CD8-positive, alpha-beta memory T cell (primary cell): ENCODE measurements around the gene YOD1. TPM values are rescaled to one million over a fixed set of nuclear protein-coding genes. Genes with fewer than 3 reads are reported as not detected.

ENCODE experiments used
- CTCF ChIA-PET: fragments of 350-600 bp; sonication (Branson Sonifier 250); formaldehyde crosslinking; loops from one replicate; lab custom pipeline; 2021; ENCODE audit warnings: antibody characterized with exemption; lab: Charles Lee
- POLR2A ChIA-PET: fragments of 350-600 bp; sonication (Branson Sonifier 250); formaldehyde crosslinking; loops from one replicate; lab custom pipeline; 2021; ENCODE audit warnings: antibody characterized with exemption; lab: Charles Lee
- DNase-seq, 5 donors: peaks; one replicate each; pipeline versions ENCODE4 v3.0.0 to v3.0.0-alpha.2; 2020 to 2022; ENCODE audit warnings: mixed read lengths in 1 of 5
- H3K27ac ChIP-seq: one replicate; pipeline ENCODE4 v1.7.0; 2013; ENCODE audit warnings: low read depth, mild to moderate bottlenecking, low read length, moderate library complexity
- H3K27me3 ChIP-seq: 2 replicates; pipeline ENCODE4 v1.7.0; 2013; ENCODE audit warnings: low read length, mild to moderate bottlenecking; ENCODE audit not compliant: insufficient read depth, poor library complexity, severe bottlenecking
- H3K36me3 ChIP-seq: 2 replicates; pipeline ENCODE4 v1.7.0; 2013; ENCODE audit warnings: mild to moderate bottlenecking, low read length, moderate library complexity; ENCODE audit not compliant: insufficient read depth
- H3K4me1 ChIP-seq: 2 replicates; pipeline ENCODE4 v1.7.0; 2013; ENCODE audit warnings: mild to moderate bottlenecking, low read length, moderate library complexity; ENCODE audit not compliant: insufficient read depth
- H3K4me3 ChIP-seq: 2 replicates; pipeline ENCODE4 v1.7.0; 2013; ENCODE audit warnings: mild to moderate bottlenecking, low read length
- H3K9me3 ChIP-seq: 2 replicates; pipeline ENCODE4 v1.7.0; 2013; ENCODE audit warnings: mild to moderate bottlenecking, low read length
- H3K27ac Mint-ChIP-seq, 8 donors: one replicate each; pipeline ENCODE4 v1.8.0; 2020 to 2021; ENCODE audit warnings: mixed read lengths in 8 of 8, mild to moderate bottlenecking in 6 of 8, inconsistent platforms in 3 of 8, moderate library complexity in 3 of 8
- H3K27me3 Mint-ChIP-seq, 2 donors: one replicate each; pipeline ENCODE4 v1.8.0; 2020 to 2021; ENCODE audit warnings: mixed read lengths in 2 of 2, mild to moderate bottlenecking in 1 of 2, moderate library complexity in 1 of 2
- H3K36me3 Mint-ChIP-seq, 3 donors: one replicate each; pipeline ENCODE4 v1.8.0; 2020 to 2021; ENCODE audit warnings: mixed read lengths in 3 of 3, inconsistent platforms in 1 of 3, mild to moderate bottlenecking in 1 of 3
- H3K4me1 Mint-ChIP-seq, 3 donors: one replicate each; pipeline ENCODE4 v1.8.0; 2020 to 2021; ENCODE audit warnings: mixed read lengths in 3 of 3, inconsistent platforms in 1 of 3, mild to moderate bottlenecking in 1 of 3
- H3K4me3 Mint-ChIP-seq, 7 donors: one replicate each; pipeline ENCODE4 v1.8.0; 2020 to 2021; ENCODE audit warnings: mixed read lengths in 7 of 7, mild to moderate bottlenecking in 6 of 7, moderate library complexity in 4 of 7, inconsistent platforms in 2 of 7
- H3K9me3 Mint-ChIP-seq, 5 donors: one replicate each; pipeline ENCODE4 v1.8.0; 2020 to 2022; ENCODE audit warnings: mixed read lengths in 5 of 5, mild to moderate bottlenecking in 3 of 5, moderate library complexity in 2 of 5, inconsistent platforms in 1 of 5
- polyA plus RNA-seq: library from polyadenylated mRNA; unstranded; fragments of 300-500 nt; fragmentation: Illumina TruSeq; gene quantifications from one replicate; pipeline ENCODE4 v1.2.3, GENCODE V29; 2021
- total RNA-seq, 2 experiments: library from RNA; stranded (reverse); gene quantifications; one replicate each; pipeline ENCODE4 v1.2.3, GENCODE V29; 2021

YOD1 gene
- total and polyA plus RNA-seq, 3 experiments from 2014 or later = 0.98 to 10.6 (median 10.3) TPM

- Mint-ChIP-seq H3K36me3 (peaks cover 0 to 4% (median 0%) of the 10 kb centered on the region in 3 donors), H3K27me3 (peaks cover 6 to 32% of the 10 kb centered on the region in 2 donors), H3K4me3 (no peak overlapping the region), H3K4me1 (peaks cover 0 to 1% (median 0%) of the 10 kb centered on the region in 3 donors), H3K9me3 (no peaks in the 10 kb centered on the region), H3K27ac (peak overlapping the region in 1 of 8 donors; percentile 45)
- POLR2A ChIA-PET = no interaction called here
- no peak overlapping the region for H3K4me3 ChIP-seq
- no peak overlapping the region for H3K27ac ChIP-seq
- no peaks in the 10 kb centered on the region for H3K9me3 ChIP-seq
- no peaks in the 10 kb centered on the region for H3K4me1 ChIP-seq
- peak; percentile 18 to 73 (median 57) for DNase-seq
- no peaks in the 10 kb centered on the region for H3K27me3 ChIP-seq
- no peaks in the 10 kb centered on the region for H3K36me3 ChIP-seq
- CTCF ChIA-PET = interaction anchor here (1.0 to 4.6 kb wide), 6 partner anchors 17 to 328 kb away, joined by 3 to 21 read pairs (median 8); partner anchors contain the start of genes PFKFB2 and YOD1
These were observed 26.7 kb upstream of the YOD1 start for GRCh38 chr1:207077470-207078377.

DNA sequence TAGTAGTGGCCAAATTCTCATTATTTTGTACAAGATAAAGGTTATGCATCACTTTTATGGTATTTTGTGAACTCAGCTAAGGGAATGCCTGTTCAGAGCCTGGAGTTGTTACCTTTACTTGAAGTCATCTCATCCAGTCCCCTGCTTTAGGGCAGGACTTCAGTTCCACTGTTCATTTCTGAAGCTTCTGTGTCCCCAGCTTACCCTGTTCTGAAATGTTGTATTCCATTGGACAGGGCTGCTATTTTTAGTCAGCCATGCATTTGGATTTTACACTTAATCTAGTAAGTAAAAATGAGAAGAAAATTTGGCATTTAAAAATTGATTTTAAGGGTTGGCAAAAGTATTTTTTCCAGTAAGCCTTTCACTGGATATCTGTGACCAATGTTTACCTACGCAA is 26.0 kb upstream of the YOD1 start:
- ChIA-PET POLR2A (no interaction called here), CTCF (interaction anchor here (0.6 to 4.6 kb wide), 3 partner anchors 16 to 444 kb away, joined by 3 to 21 read pairs (median 9); partner anchors contain the start of gene YOD1)
- Mint-ChIP-seq H3K9me3 (no peaks in the 10 kb centered on the region), H3K36me3 (peaks cover 0 to 6% (median 0%) of the 10 kb centered on the region in 3 donors), H3K27me3 (peaks cover 3 to 25% of the 10 kb centered on the region in 2 donors), H3K4me3 (no peak overlapping the region), H3K27ac (no peak overlapping the region), H3K4me1 (peaks cover under 1 to 3% (median under 1%) of the 10 kb centered on the region in 3 donors)
- no peaks in the 10 kb centered on the region for H3K27me3 ChIP-seq
- peaks cover 2% of the 10 kb centered on the region for H3K4me1 ChIP-seq
- DNase-seq = no peak
- H3K9me3 ChIP-seq = no peaks in the 10 kb centered on the region
- H3K27ac ChIP-seq = no peak overlapping the region
- H3K4me3 ChIP-seq = no peak overlapping the region
- no peaks in the 10 kb centered on the region for H3K36me3 ChIP-seq

DNA sequence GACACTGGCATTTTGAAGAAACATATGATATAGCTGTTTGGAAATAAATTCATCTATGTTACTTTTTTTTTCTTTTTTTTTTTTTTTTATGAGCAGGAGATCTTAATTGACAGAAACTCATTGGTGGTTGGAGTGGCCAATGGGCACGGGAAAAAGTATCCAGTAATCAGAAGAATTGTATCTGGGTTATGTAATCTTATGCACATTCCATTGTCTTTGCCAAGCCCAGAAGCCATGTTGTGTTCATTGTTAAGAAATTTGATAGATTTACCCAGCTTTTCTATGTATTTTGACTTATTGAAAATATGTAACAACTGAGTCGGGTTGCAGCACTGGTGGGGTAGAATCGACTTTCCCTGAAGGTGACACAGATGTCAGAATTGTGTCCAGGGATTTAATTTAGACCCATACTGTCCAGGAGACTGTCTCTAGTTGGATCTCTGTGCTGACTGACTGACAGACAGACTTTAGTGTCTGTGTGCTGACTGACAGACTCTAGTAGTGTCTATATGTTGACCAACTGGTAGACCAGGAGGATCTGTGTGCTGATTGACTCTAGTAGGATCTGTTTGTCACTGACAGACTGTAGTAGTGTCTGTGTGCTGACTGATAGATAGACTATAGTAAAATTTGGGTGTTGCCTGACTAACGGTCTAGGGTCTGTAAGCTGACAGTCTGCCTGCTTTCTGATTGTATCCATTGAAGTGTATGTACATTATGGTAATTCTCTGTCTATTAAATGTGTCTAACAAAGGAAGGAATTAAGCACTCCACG is 25.4 kb upstream of the YOD1 start:
- Histone ChIP-seq H3K9me3 (no peaks in the 10 kb centered on the region), H3K4me3 (no peak overlapping the region), H3K4me1 (peaks cover 8% of the 10 kb centered on the region), H3K36me3 (no peaks in the 10 kb centered on the region), H3K27ac (no peak overlapping the region), H3K27me3 (no peaks in the 10 kb centered on the region)
- ChIA-PET CTCF (interaction anchor here (0.6 to 4.6 kb wide), 7 partner anchors 8 to 1047 kb away, joined by 3 to 21 read pairs (median 3); partner anchors contain the start of gene YOD1), POLR2A (no interaction called here)
- no peak overlapping the region for H3K4me3 Mint-ChIP-seq
- H3K9me3 Mint-ChIP-seq = no peaks in the 10 kb centered on the region
- peaks cover 0 to 6% (median 0%) of the 10 kb centered on the region in 3 donors for H3K36me3 Mint-ChIP-seq
- peaks cover 5 to 7% (median 6%) of the 10 kb centered on the region in 3 donors for H3K4me1 Mint-ChIP-seq
- no peak overlapping the region for H3K27ac Mint-ChIP-seq
- H3K27me3 Mint-ChIP-seq = peaks cover 2 to 21% of the 10 kb centered on the region in 2 donors
- no peak for DNase-seq

GRCh38 chr1:207073906-207074820 is 23.2 kb upstream of the YOD1 start:
- Mint-ChIP-seq H3K27me3 (peaks cover 2 to 15% of the 10 kb centered on the region in 2 donors), H3K9me3 (no peaks in the 10 kb centered on the region), H3K27ac (no peak overlapping the region), H3K4me1 (peaks cover 20 to 27% (median 27%) of the 10 kb centered on the region in 3 donors), H3K36me3 (peaks cover 0 to 6% (median 0%) of the 10 kb centered on the region in 3 donors), H3K4me3 (no peak overlapping the region)
- ChIA-PET POLR2A (no interaction called here), CTCF (interaction anchor here (1.1 to 4.6 kb wide), 5 partner anchors 10 to 331 kb away, joined by 3 to 21 read pairs (median 3); partner anchors contain the start of gene YOD1)
- DNase-seq = no peak
- no peak overlapping the region for H3K4me3 ChIP-seq
- H3K36me3 ChIP-seq = no peaks in the 10 kb centered on the region
- H3K27ac ChIP-seq = no peak overlapping the region
- H3K27me3 ChIP-seq = no peaks in the 10 kb centered on the region
- no peaks in the 10 kb centered on the region for H3K9me3 ChIP-seq
- peaks cover 30% of the 10 kb centered on the region for H3K4me1 ChIP-seq

DNA sequence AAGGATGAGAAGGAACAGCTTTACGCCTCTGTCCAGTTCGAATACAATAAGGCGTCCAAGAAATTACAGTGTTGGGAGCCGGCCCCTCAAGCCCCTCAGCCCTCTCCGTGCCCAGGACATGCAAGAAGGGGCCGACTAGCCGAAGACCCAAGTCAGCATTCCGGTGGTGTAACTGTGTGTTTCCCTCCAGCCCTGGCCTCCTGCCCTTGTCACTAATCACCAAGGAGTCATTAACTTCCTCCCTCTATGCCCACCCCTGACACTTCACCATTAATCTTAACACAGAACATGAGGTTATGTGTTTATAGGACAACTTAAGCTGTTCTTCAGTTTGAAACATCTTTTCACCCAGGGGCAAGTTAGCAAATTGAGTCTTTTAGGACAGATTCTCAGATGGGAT is 21.2 kb upstream of the YOD1 start:
- no peaks in the 10 kb centered on the region for H3K36me3 ChIP-seq
- no peak overlapping the region for H3K27ac ChIP-seq
- no peaks in the 10 kb centered on the region for H3K9me3 ChIP-seq
- POLR2A ChIA-PET = interaction anchor here (0.7 kb wide), 1 partner anchor 19 kb away, joined by 3 read pairs; the partner anchor contains the start of gene PFKFB2
- H3K4me1 ChIP-seq = peaks cover 31% of the 10 kb centered on the region
- Mint-ChIP-seq H3K27me3 (peaks cover 0 to 10% of the 10 kb centered on the region in 2 donors), H3K4me3 (no peak overlapping the region), H3K27ac (no peak overlapping the region), H3K36me3 (peaks cover 2 to 9% (median 3%) of the 10 kb centered on the region in 3 donors), H3K4me1 (peaks cover 23 to 30% (median 29%) of the 10 kb centered on the region in 3 donors), H3K9me3 (no peaks in the 10 kb centered on the region)
- no peaks in the 10 kb centered on the region for H3K27me3 ChIP-seq
- no peak for DNase-seq
- CTCF ChIA-PET = interaction anchor here (1.0 to 1.8 kb wide), 2 partner anchors 8 to 16 kb away, joined by 3 to 6 read pairs; no protein-coding TSS in a partner anchor
- no peak overlapping the region for H3K4me3 ChIP-seq

DNA sequence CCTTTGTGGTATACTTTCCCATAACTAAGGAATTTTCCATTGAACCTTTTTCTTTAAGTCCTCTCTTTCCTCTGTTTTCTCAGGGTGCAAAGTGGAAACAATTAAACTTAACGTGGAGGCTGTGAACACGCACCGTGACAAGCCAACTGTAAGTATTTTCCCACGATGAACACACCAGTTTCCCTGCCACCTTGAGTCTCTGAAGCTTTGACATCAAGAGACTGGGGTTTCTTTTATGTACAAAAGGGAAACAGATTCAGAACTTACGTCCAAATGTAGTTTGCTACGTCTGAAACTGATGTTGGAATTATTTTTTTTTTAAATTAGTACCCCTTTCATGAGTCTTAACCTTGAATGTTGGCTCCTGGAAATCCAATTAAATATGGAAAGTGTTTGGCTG is 20.4 kb upstream of the YOD1 start:
- H3K9me3 Mint-ChIP-seq = no peaks in the 10 kb centered on the region
- no peaks in the 10 kb centered on the region for H3K9me3 ChIP-seq
- H3K4me1 ChIP-seq = peaks cover 31% of the 10 kb centered on the region
- H3K27me3 ChIP-seq = no peaks in the 10 kb centered on the region
- H3K4me3 ChIP-seq = no peak overlapping the region
- H3K4me3 Mint-ChIP-seq = peak overlapping the region in 2 of 7 donors; percentile 22 to 51
- peaks cover 23 to 30% (median 29%) of the 10 kb centered on the region in 3 donors for H3K4me1 Mint-ChIP-seq
- DNase-seq = peak in 1 of 5 donors; percentile 66
- CTCF ChIA-PET = interaction anchor here (1.0 to 3.6 kb wide), 4 partner anchors 9 to 333 kb away, joined by 3 to 15 read pairs (median 4); partner anchors contain the start of gene PFKFB2
- peaks cover 2 to 9% (median 3%) of the 10 kb centered on the region in 3 donors for H3K36me3 Mint-ChIP-seq
- H3K27ac Mint-ChIP-seq = peak overlapping the region in 2 of 8 donors; percentile 49 to 51
- POLR2A ChIA-PET = interaction anchor here (0.7 to 1.1 kb wide), 3 partner anchors 8 to 18 kb away, joined by 3 to 4 read pairs (median 3); partner anchors contain the start of gene PFKFB2
- peaks cover 0 to 6% of the 10 kb centered on the region in 2 donors for H3K27me3 Mint-ChIP-seq
- H3K36me3 ChIP-seq = no peaks in the 10 kb centered on the region
- H3K27ac ChIP-seq = no peak overlapping the region
